HepG2 (cell line): Measurements from ENCODE around the gene RPS8. TPM values are rescaled to one million over a fixed set of nuclear protein-coding genes. Genes with fewer than 3 reads are reported as not detected.
A peak's percentile ranks its signal among the peaks of the same experiment; 100 is the strongest.

Experiments
- ATAC-seq: fragments of 200-7000 bp; cut with Tn5 transposase; 3 replicates; pipeline ENCODE4 v1.9.1; 2020; ENCODE audit warnings: mild to moderate bottlenecking, moderate library complexity
- BruUV-seq: library from RNA; stranded (reverse); fragments of 400-500 nt; replicated peaks from 2 replicates; lab custom pipeline; 2021; lab: Mats Ljungman, UMichigan
- CTCF ChIA-PET: fragments of 300-600 bp; formaldehyde crosslinking; extraction: SDS; loops from one replicate; lab custom pipeline; 2021; ENCODE audit warnings: low total read pairs, inconsistent platforms, low intra/inter-chr PET ratio; lab: Yijun Ruan, JAX
- POLR2A ChIA-PET: fragments of 350-600 bp; sonication (Branson Sonifier 250); formaldehyde crosslinking; loops from one replicate; lab custom pipeline; 2020; ENCODE audit warnings: antibody characterized with exemption, inconsistent platforms; lab: Yijun Ruan, JAX
- DNase-seq: peaks from one replicate; pipeline ENCODE4 v3.0.0-alpha.2; 2015; ENCODE audit warnings: low spot score
- FAIRE-seq: peaks from 3 replicates; lab custom pipeline; 2011; peaks lifted over from hg19 to GRCh38; lab: Jason Lieb, UNC
- H2AFZ ChIP-seq: one replicate; pipeline ENCODE4 v1.6.1; 2011; ENCODE audit warnings: low read length, inconsistent platforms
- H3K27ac ChIP-seq: fragments of 300-600 bp; 3 replicates; pipeline ENCODE4 v1.8.0; 2011; ENCODE audit warnings: mixed run types, mild to moderate bottlenecking, mixed read lengths, low read length, inconsistent platforms; ENCODE audit not compliant: insufficient read depth; ENCODE audit errors: extremely low read length
- H3K27me3 ChIP-seq, 2 experiments: fragments of 200-600 bp in 1 of 2; 2 replicates in 1 of 2; 3 replicates in 1 of 2; pipeline versions ENCODE4 v1.6.0 to v1.8.0; 2011; ENCODE audit warnings: low read length in 2 of 2, mild to moderate bottlenecking in 2 of 2, moderate library complexity in 2 of 2, inconsistent platforms in 1 of 2; ENCODE audit not compliant: insufficient read depth in 2 of 2, control insufficient read depth in 1 of 2
- H3K36me3 ChIP-seq, 2 experiments: fragments of 200-600 bp in 1 of 2; replicated peaks in 1 of 2; 2 replicates in 1 of 2; 3 replicates in 1 of 2; pipeline versions ENCODE4 v1.5.1 to v1.8.0; 2011; ENCODE audit warnings: low read length in 2 of 2, inconsistent platforms in 1 of 2; ENCODE audit not compliant: insufficient read depth in 2 of 2, control insufficient read depth in 1 of 2
- H3K4me1 ChIP-seq: 2 replicates; pipeline ENCODE4 v1.5.1; 2012; ENCODE audit warnings: low read length, inconsistent platforms; ENCODE audit not compliant: insufficient read depth
- H3K4me2 ChIP-seq: 2 replicates; pipeline ENCODE4 v1.6.0; 2011; ENCODE audit warnings: low read depth, low read length, inconsistent platforms
- H3K4me3 ChIP-seq, 3 experiments: fragments of 200-600 bp in 1 of 3; sonication (generic), shearing (Covaris generic) in 1 of 3; replicated peaks in 1 of 3; 2 replicates each; pipeline ENCODE4 v1.5.1; 2011 to 2016; ENCODE audit warnings: low read length in 3 of 3, inconsistent platforms in 2 of 3, low read depth in 2 of 3, mild to moderate bottlenecking in 2 of 3, control low read depth in 1 of 3, mixed read lengths in 1 of 3; ENCODE audit not compliant: insufficient read depth in 1 of 3
- H3K79me2 ChIP-seq: one replicate; pipeline ENCODE4 v1.6.1; 2011; ENCODE audit warnings: low read length, inconsistent platforms; ENCODE audit not compliant: insufficient read depth
- H3K9ac ChIP-seq: 2 replicates; pipeline ENCODE4 v1.6.0; 2011; ENCODE audit warnings: mild to moderate bottlenecking, low read depth, low read length, inconsistent platforms; ENCODE audit not compliant: insufficient read depth
- H3K9me3 ChIP-seq: 2 replicates; pipeline ENCODE4 v1.5.1; 2012; ENCODE audit warnings: mild to moderate bottlenecking, low read length
- H4K20me1 ChIP-seq: 2 replicates; pipeline ENCODE4 v1.6.0; 2011; ENCODE audit warnings: inconsistent platforms, mild to moderate bottlenecking, low read length, moderate library complexity; ENCODE audit not compliant: insufficient read depth
- EEA1 ChIP-seq: sonication (generic); formaldehyde crosslinking; IDR thresholded peaks from 2 replicates; pipeline ENCODE4 v1.5.1; 2020; ENCODE audit warnings: mild to moderate bottlenecking, missing genetic modification reagents, borderline replicate concordance
- IRF2 ChIP-seq: IDR thresholded peaks from 2 replicates; pipeline ENCODE4 v1.6.1; 2018; ENCODE audit warnings: missing genetic modification reagents, missing compliant biosample characterization
- MEIS1 ChIP-seq: sonication (generic); formaldehyde crosslinking; IDR thresholded peaks from 2 replicates; pipeline ENCODE4 v1.9.0; 2021; ENCODE audit warnings: mild to moderate bottlenecking, missing genetic modification reagents, moderate library complexity, borderline replicate concordance
- NAIF1 ChIP-seq: sonication (generic); formaldehyde crosslinking; IDR thresholded peaks from 2 replicates; pipeline ENCODE4 v1.5.0; 2020; ENCODE audit warnings: mild to moderate bottlenecking, missing genetic modification reagents, borderline replicate concordance
- RAD21 ChIP-seq: fragments of 450-650 bp; formaldehyde crosslinking; IDR thresholded peaks from 2 replicates; pipeline ENCODE4 v1.5.0; 2020; ENCODE audit warnings: mild to moderate bottlenecking
- RXRA ChIP-seq: sonication (generic); formaldehyde crosslinking; IDR thresholded peaks from 2 replicates; pipeline ENCODE4 v1.5.1; 2020; ENCODE audit warnings: missing genetic modification reagents
- RXRB ChIP-seq: IDR thresholded peaks from 2 replicates; pipeline ENCODE4 v1.6.1; 2016; ENCODE audit warnings: borderline replicate concordance, missing genetic modification reagents, missing compliant biosample characterization
- SMAD1 ChIP-seq: sonication (generic); formaldehyde crosslinking; IDR thresholded peaks from 2 replicates; pipeline ENCODE4 v1.4.0; 2020; ENCODE audit warnings: missing genetic modification reagents, low read depth, mild to moderate bottlenecking, borderline replicate concordance
- SP5 ChIP-seq: IDR thresholded peaks from 2 replicates; pipeline ENCODE4 v1.6.1; 2016; ENCODE audit warnings: low read depth, borderline replicate concordance
- ZNF292 ChIP-seq: sonication (generic); formaldehyde crosslinking; IDR thresholded peaks from 2 replicates; pipeline ENCODE4 v1.8.1; 2022; ENCODE audit warnings: mild to moderate bottlenecking, low read depth, missing genetic modification reagents, borderline replicate concordance
- ZNF317 ChIP-seq: sonication (generic); formaldehyde crosslinking; IDR thresholded peaks from 2 replicates; pipeline ENCODE4 v1.5.0; 2020; ENCODE audit warnings: mild to moderate bottlenecking, missing genetic modification reagents
- ZNF354B ChIP-seq: sonication (generic); formaldehyde crosslinking; IDR thresholded peaks from 2 replicates; pipeline ENCODE4 v1.8.0; 2022; ENCODE audit warnings: mild to moderate bottlenecking, missing genetic modification reagents
- ZNF547 ChIP-seq: sonication (generic); formaldehyde crosslinking; IDR thresholded peaks from 2 replicates; pipeline ENCODE4 v1.5.1; 2020; ENCODE audit warnings: mild to moderate bottlenecking, missing genetic modification reagents
- WGBS: methylation state at CpG from one replicate; pipeline ENCODE4 v1.1.6; 2017; ENCODE audit warnings: low lambda C conversion rate; 5-methylcytosine and 5-hydroxymethylcytosine counted together
- in situ Hi-C: cut with HindIII; loops from 2 replicates; pipeline ENCODE4 v1.10.0; 2017; ENCODE audit warnings: low pct_unique_long_range_greater_than_20kb; ENCODE audit not compliant: extremely low pct_ligation_motif_present
- intact Hi-C: fragments of 100-400 bp; cut with micrococcal nuclease; formaldehyde crosslinking; loops from one replicate; pipeline ENCODE4 v1.10.0; 2022; ENCODE audit not compliant: unreplicated experiment
- polyA plus RNA-seq, 8 experiments: library from polyadenylated mRNA; depleted of rRNA in 3 of 8; stranded (reverse) in 7 of 8; unstranded in 1 of 8; fragments of >200 nt; fragmentation: Illumina TruSeq in 4 of 8; extraction: Trizol in 4 of 8; gene quantifications; 2 replicates each; pipeline versions ENCODE4 v1.2.1 to v1.2.3, GENCODE V29; 2011 to 2016; ENCODE audit warnings: low read depth in 4 of 8, missing spikeins in 1 of 8, mixed read lengths in 1 of 8; ENCODE audit not compliant: insufficient read depth in 1 of 8
- total RNA-seq, 5 experiments: library from RNA; depleted of rRNA; stranded (reverse); fragments of >200 nt; fragmentation: Illumina TruSeq; extraction: Trizol; gene quantifications; 2 replicates each; pipeline ENCODE4 v1.2.3, GENCODE V29; 2016; ENCODE audit warnings: low read depth in 1 of 5
- TF ChIP-seq, protein P1 (sequence below), 2 experiments: sonication (generic) in 1 of 2; formaldehyde crosslinking in 1 of 2; IDR thresholded peaks; 2 replicates each; pipeline versions ENCODE4 v1.4.0 to v1.6.1; 2016 to 2020; ENCODE audit warnings: borderline replicate concordance in 1 of 2, low read depth in 1 of 2, mild to moderate bottlenecking in 1 of 2, missing genetic modification reagents in 1 of 2
- TF ChIP-seq, protein P2 (sequence below): sonication (generic); formaldehyde crosslinking; IDR thresholded peaks from 2 replicates; pipeline ENCODE4 v1.4.0; 2020; ENCODE audit warnings: missing genetic modification reagents, borderline replicate concordance

The RPS8 gene
- total and polyA plus RNA-seq, 2 of the 13 experiments (the other 11 are each of a cell fraction or from before 2014, with no cell fraction given), result 2,628 to 2,822 TPM

- Histone ChIP-seq H3K9ac (peak overlapping the region; percentile 87), H3K36me3 (no peaks in the 10 kb centered on the region; a peak in 1 of 5 replicates), H3K4me2 (peak overlapping the region; percentile 98), H3K9me3 (no peaks in the 10 kb centered on the region), H4K20me1 (no peaks in the 10 kb centered on the region), H3K27ac (peak overlapping the region; percentile 88), H3K79me2 (no peaks in the 10 kb centered on the region), H3K27me3 (peaks cover 0 to 8% of the 10 kb centered on the region in 2 experiments; a peak in 1 of 5 replicates), H3K4me1 (peaks cover 62% of the 10 kb centered on the region), H2AFZ (no peak overlapping the region), H3K4me3 (peak overlapping the region; percentile 37 to 71 (median 54))
- intact Hi-C loops, result loop anchor here (2.0 to 10.0 kb wide), 3 partner anchors 19 to 477 kb away; partner anchors contain the start of gene BTBD19
- 47% methylated on average over 9 of the region's 28 CpGs for WGBS
- CTCF ChIA-PET, result interaction anchor here (1.2 kb wide), 1 partner anchor 8 kb away, joined by 4 read pairs; no protein-coding TSS in a partner anchor
- FAIRE-seq (peak; percentile 71), DNase-seq (peak; percentile 84), ATAC-seq (peak; percentile 88)
- POLR2A ChIA-PET, result interaction anchor here (0.6 to 11.3 kb wide), 27 partner anchors 8 to 1475 kb away, joined by 3 to 570 read pairs (median 7); partner anchors contain the start of genes BEST4, BTBD19, DYNLT4 and EIF2B3
- in situ Hi-C loops, result loop anchor here (5.0 to 25.0 kb wide), 2 partner anchors 35 to 185 kb away; partner anchors contain the start of genes HECTD3 and UROD
- BruUV-seq, result no TSS peak
- TF ChIP-seq IRF2 (CRISPR knock-in tag) (peak; percentile 41; the same call in 1 of the 2 replicates), NAIF1 (peak; percentile 64; the same call in 1 of the 2 replicates), ZNF547 (CRISPR knock-in tag) (0 out of 2 replicates have a peak, but pooled peaks have one; percentile 51), ZNF354B (CRISPR knock-in tag) (no peak), EEA1 (CRISPR knock-in tag) (0 out of 2 replicates have a peak, but pooled peaks have one; percentile 15), RXRB (peak; percentile 71; the same call in 1 of the 2 replicates), SMAD1 (no peak), ZNF317 (peak; percentile 73), ZNF292 (peak; percentile 34; the same call in 1 of the 2 replicates), MEIS1 (CRISPR knock-in tag) (0 out of 2 replicates have a peak, but pooled peaks have one; percentile 40), SP5 (CRISPR knock-in tag) (peak; percentile 91), RAD21 (CRISPR knock-in tag) (peak; percentile 66), RXRA (CRISPR knock-in tag) (peak; percentile 52; the same call in 1 of the 2 replicates)
- TF ChIP-seq, protein P1, sequence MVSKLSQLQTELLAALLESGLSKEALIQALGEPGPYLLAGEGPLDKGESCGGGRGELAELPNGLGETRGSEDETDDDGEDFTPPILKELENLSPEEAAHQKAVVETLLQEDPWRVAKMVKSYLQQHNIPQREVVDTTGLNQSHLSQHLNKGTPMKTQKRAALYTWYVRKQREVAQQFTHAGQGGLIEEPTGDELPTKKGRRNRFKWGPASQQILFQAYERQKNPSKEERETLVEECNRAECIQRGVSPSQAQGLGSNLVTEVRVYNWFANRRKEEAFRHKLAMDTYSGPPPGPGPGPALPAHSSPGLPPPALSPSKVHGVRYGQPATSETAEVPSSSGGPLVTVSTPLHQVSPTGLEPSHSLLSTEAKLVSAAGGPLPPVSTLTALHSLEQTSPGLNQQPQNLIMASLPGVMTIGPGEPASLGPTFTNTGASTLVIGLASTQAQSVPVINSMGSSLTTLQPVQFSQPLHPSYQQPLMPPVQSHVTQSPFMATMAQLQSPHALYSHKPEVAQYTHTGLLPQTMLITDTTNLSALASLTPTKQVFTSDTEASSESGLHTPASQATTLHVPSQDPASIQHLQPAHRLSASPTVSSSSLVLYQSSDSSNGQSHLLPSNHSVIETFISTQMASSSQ (IDR thresholded peaks at IDR 0.05; ENCODE audit: low read depth), result no peak
- TF ChIP-seq, protein P1 (CRISPR knock-in tag; IDR thresholded peaks at IDR 0.05; ENCODE audit: borderline replicate concordance), result peak; percentile 22; the same call in 1 of the 2 replicates
- TF ChIP-seq, protein P2, sequence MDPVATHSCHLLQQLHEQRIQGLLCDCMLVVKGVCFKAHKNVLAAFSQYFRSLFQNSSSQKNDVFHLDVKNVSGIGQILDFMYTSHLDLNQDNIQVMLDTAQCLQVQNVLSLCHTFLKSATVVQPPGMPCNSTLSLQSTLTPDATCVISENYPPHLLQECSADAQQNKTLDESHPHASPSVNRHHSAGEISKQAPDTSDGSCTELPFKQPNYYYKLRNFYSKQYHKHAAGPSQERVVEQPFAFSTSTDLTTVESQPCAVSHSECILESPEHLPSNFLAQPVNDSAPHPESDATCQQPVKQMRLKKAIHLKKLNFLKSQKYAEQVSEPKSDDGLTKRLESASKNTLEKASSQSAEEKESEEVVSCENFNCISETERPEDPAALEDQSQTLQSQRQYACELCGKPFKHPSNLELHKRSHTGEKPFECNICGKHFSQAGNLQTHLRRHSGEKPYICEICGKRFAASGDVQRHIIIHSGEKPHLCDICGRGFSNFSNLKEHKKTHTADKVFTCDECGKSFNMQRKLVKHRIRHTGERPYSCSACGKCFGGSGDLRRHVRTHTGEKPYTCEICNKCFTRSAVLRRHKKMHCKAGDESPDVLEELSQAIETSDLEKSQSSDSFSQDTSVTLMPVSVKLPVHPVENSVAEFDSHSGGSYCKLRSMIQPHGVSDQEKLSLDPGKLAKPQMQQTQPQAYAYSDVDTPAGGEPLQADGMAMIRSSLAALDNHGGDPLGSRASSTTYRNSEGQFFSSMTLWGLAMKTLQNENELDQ (CRISPR knock-in tag), result no peak
Observed at GRCh38 chr1:44827197-44828002, 52.1 kb downstream of the RPS8 start.
